Neuronal stem cell (in vitro differentiated cells): ENCODE measurements around the gene PDGFD.

Experiments
- DNase-seq: peaks from one replicate; pipeline ENCODE4 v3.0.0-alpha.2; 2013; ENCODE audit warnings: low spot score
- H2AFZ ChIP-seq: one replicate; pipeline ENCODE4 v1.6.1; 2013; ENCODE audit warnings: mild to moderate bottlenecking, low read length, inconsistent platforms
- H2AK5ac ChIP-seq: 2 replicates; pipeline ENCODE4 v1.6.1; 2013; ENCODE audit warnings: low read depth, mild to moderate bottlenecking, inconsistent platforms, low read length, moderate library complexity, mixed read lengths
- H2BK120ac ChIP-seq: 2 replicates; pipeline ENCODE4 v1.6.1; 2013; ENCODE audit warnings: low read depth, mild to moderate bottlenecking, inconsistent platforms, low read length, moderate library complexity, mixed read lengths
- H2BK12ac ChIP-seq: one replicate; pipeline ENCODE4 v1.6.1; 2013; ENCODE audit warnings: low read length, inconsistent platforms
- H2BK15ac ChIP-seq: 2 replicates; pipeline ENCODE4 v1.6.1; 2013; ENCODE audit warnings: mild to moderate bottlenecking, low read length, inconsistent platforms, mixed read lengths
- H2BK5ac ChIP-seq: one replicate; pipeline ENCODE4 v1.6.1; 2013; ENCODE audit warnings: inconsistent platforms, mild to moderate bottlenecking, low read length, moderate library complexity
- H3K14ac ChIP-seq: one replicate; pipeline ENCODE4 v1.6.1; 2013; ENCODE audit warnings: low read length, inconsistent platforms
- H3K18ac ChIP-seq: 2 replicates; pipeline ENCODE4 v1.6.1; 2013; ENCODE audit warnings: low read length, inconsistent platforms
- H3K23ac ChIP-seq: 2 replicates; pipeline ENCODE4 v1.6.1; 2013; ENCODE audit warnings: low read depth, mild to moderate bottlenecking, mixed read lengths, low read length, inconsistent platforms; ENCODE audit not compliant: poor library complexity
- H3K27ac ChIP-seq: replicated peaks from 3 replicates; pipeline ENCODE4 v1.5.1; 2013; ENCODE audit warnings: low read length, inconsistent platforms
- H3K27me3 ChIP-seq, 3 experiments: 2 replicates each; pipeline ENCODE4 v1.6.1; 2013; ENCODE audit warnings: low read length in 3 of 3, mild to moderate bottlenecking in 2 of 3, inconsistent platforms in 1 of 3, low read depth in 1 of 3, mixed read lengths in 1 of 3, moderate library complexity in 1 of 3; ENCODE audit not compliant: control insufficient read depth in 3 of 3, insufficient read depth in 3 of 3
- H3K36me3 ChIP-seq, 2 donors: replicated peaks in 1 of 2; 2 replicates each; pipeline ENCODE4 v1.6.1; 2013; ENCODE audit warnings: low read length in 2 of 2; ENCODE audit not compliant: control insufficient read depth in 2 of 2, insufficient read depth in 2 of 2
- H3K4ac ChIP-seq: 2 replicates; pipeline ENCODE4 v1.6.1; 2013; ENCODE audit warnings: inconsistent platforms, mild to moderate bottlenecking, low read length, moderate library complexity
- H3K4me1 ChIP-seq, 2 donors: 1 replicate in 1 of 2; 2 replicates in 1 of 2; pipeline ENCODE4 v1.6.1; 2013; ENCODE audit warnings: low read length in 2 of 2, low read depth in 1 of 2; ENCODE audit not compliant: control insufficient read depth in 2 of 2, insufficient read depth in 1 of 2
- H3K4me2 ChIP-seq: one replicate; pipeline ENCODE4 v1.6.1; 2013; ENCODE audit warnings: mild to moderate bottlenecking, low read length, inconsistent platforms; ENCODE audit not compliant: insufficient read depth, poor library complexity, severe bottlenecking
- H3K4me3 ChIP-seq, 2 donors: 2 replicates each; pipeline ENCODE4 v1.5.1; 2013; ENCODE audit warnings: low read length in 2 of 2, mild to moderate bottlenecking in 2 of 2, inconsistent platforms in 1 of 2, moderate library complexity in 1 of 2
- H3K79me1 ChIP-seq: one replicate; pipeline ENCODE4 v1.6.1; 2013; ENCODE audit warnings: low read depth, mild to moderate bottlenecking, inconsistent platforms, low read length, moderate library complexity
- H3K9ac ChIP-seq: one replicate; pipeline ENCODE4 v1.6.1; 2013; ENCODE audit warnings: mild to moderate bottlenecking, low read depth, low read length, inconsistent platforms; ENCODE audit not compliant: poor library complexity
- H3K9me3 ChIP-seq, 2 donors: replicated peaks in 1 of 2; 2 replicates each; pipeline versions ENCODE3 to v1.6.1; 2013; ENCODE audit warnings: low read length in 2 of 2, mild to moderate bottlenecking in 2 of 2, inconsistent platforms in 1 of 2, low read depth in 1 of 2, mixed read lengths in 1 of 2, moderate library complexity in 1 of 2; ENCODE audit not compliant: control insufficient read depth in 2 of 2, insufficient read depth in 1 of 2
- H4K8ac ChIP-seq: one replicate; pipeline ENCODE4 v1.6.1; 2013; ENCODE audit warnings: low read depth, mild to moderate bottlenecking, inconsistent platforms, low read length, moderate library complexity
- H4K91ac ChIP-seq: one replicate; pipeline ENCODE4 v1.6.1; 2013; ENCODE audit warnings: low read length, low read depth, mild to moderate bottlenecking, inconsistent platforms; ENCODE audit not compliant: poor library complexity
- WGBS, 2 donors: extraction: QIAGEN DNeasy Blood & Tissue Kit; methylation state at CpG; one replicate each; pipeline ENCODE4 v1.1.7; 2013; ENCODE audit warnings: missing lambda C conversion rate in 2 of 2, mixed read lengths in 1 of 2; ENCODE audit not compliant: insufficient read length in 2 of 2, insufficient replicate concordance in 1 of 2; ENCODE audit errors: extremely low coverage in 2 of 2; 5-methylcytosine and 5-hydroxymethylcytosine counted together

The PDGFD gene

DNA sequence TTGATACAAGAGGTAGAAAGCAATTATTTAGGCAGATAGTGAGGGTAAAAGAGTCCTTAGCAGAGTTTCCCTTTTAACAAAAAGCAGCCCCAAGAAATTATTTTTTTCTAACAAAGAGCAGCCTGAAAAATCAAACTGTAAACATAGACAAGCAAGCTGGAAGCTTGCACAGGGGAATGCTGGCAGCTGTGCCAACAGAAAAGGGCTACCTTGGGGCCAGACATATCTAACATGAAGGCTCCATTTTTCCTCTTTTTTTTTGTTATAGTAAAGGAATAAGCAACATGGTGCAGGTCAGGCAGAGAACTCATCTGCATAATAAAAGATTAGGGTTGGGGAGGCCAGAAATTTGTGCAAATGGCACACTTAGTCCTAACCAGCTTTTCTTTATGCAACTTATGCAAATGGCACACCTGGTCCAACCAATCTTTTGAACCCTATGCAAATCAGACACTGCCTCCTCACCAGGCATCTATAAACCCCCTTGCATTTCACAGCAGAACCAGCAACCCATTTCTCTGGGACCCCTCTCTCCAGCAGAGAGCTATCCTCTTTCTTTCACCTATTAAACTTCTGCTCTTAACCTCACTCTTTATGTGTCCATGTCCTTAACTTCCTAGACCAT is 41.8 kb downstream of the PDGFD start:
- no peak overlapping the region for H2BK5ac ChIP-seq
- no peak overlapping the region for H2BK12ac ChIP-seq
- H3K9me3 ChIP-seq, result peaks cover 0 to 5% of the 10 kb centered on the region in 2 donors
- H3K27ac ChIP-seq, result no peak overlapping the region
- H3K14ac ChIP-seq, result no peak overlapping the region
- H3K9ac ChIP-seq, result no peak overlapping the region
- H2BK15ac ChIP-seq, result no peak overlapping the region
- H3K79me1 ChIP-seq, result no peaks in the 10 kb centered on the region
- H2BK120ac ChIP-seq, result no peak overlapping the region
- no peaks in the 10 kb centered on the region for H3K27me3 ChIP-seq
- no peak overlapping the region for H4K8ac ChIP-seq
- H3K4me3 ChIP-seq, result no peak overlapping the region
- no peak overlapping the region for H3K18ac ChIP-seq
- no peak overlapping the region for H2AK5ac ChIP-seq
- no peak overlapping the region for H2AFZ ChIP-seq
- peaks cover 1 to 42% of the 10 kb centered on the region in 2 donors for H3K4me1 ChIP-seq
- no peak overlapping the region for H4K91ac ChIP-seq
- no peak overlapping the region for H3K4me2 ChIP-seq
- H3K36me3 ChIP-seq, result no peaks in the 10 kb centered on the region
- no peak overlapping the region for H3K4ac ChIP-seq
- DNase-seq, result no peak
- H3K23ac ChIP-seq, result no peak overlapping the region

DNA sequence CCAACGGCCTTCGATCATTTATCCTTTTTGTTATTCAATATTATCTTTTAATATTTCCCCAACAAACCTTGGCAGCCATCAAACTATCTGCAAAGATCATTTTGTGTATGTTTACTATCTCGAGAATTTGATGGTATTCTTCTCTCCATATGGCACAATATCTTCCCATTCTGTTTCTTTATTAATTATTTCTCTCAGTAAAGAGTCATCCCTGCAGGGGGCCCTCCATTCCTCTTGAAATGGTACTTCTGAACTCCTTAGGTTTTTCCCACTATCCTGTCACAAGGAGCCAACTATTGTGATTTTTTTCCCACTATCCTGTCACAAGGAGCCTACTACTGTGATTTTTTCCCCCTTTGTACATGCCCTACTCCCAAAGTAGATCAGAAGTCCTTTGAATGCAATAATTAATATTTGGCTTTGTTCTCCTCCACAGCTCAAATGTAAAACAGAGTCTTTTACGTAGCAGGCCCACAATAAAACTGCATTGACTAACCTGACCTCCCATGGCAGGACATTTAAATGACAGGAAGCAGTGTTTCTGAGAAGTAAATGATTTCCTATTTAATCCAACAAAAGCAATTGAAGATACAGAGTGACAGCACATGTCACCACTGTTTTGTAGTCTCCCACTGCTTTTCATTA is 43.3 kb downstream of the PDGFD start:
- H3K23ac ChIP-seq, result no peak overlapping the region
- no peaks in the 10 kb centered on the region for H3K36me3 ChIP-seq
- WGBS, 2 donors, result no CpG with 5 or more reads among the region's 4 CpGs

DNA sequence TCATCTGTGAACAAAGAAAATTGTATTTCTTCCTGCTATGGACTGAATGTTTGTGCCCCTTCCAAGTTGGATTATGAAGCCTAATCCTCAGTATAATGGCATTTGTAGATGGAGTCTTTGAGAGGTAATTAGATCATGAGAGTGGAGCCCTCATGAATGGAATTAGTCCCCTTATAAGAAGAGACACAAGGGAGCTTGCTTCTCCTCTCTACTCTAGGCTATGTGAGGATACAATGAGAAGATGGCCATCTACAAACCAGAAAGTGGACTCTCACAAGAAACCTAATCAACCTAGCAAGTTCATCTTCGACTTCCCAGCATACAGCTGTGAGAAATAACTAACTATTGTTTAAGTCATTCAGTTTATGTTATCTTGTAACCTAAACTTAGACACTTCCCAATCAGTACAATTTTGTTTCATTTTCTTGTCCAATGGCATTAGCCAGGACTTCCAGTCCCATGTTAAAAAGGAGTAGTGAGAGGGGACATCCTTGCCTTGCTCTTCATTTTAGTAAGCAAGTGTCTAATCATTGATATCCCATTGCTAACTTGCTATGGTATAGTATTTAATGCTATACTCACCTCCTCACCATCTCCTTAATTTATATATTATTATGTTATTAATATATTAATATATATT is 45.7 kb downstream of the PDGFD start:
- H3K27ac ChIP-seq, result no peak overlapping the region
- H3K36me3 ChIP-seq, result no peaks in the 10 kb centered on the region
- no peak overlapping the region for H3K14ac ChIP-seq
- H2BK12ac ChIP-seq, result no peak overlapping the region
- no peak overlapping the region for H2AK5ac ChIP-seq
- no peak overlapping the region for H4K8ac ChIP-seq
- H3K4ac ChIP-seq, result no peak overlapping the region
- WGBS, 2 donors, result no CpG with 5 or more reads among the region's 1 CpG
- H3K4me1 ChIP-seq, result peaks cover 1 to 29% of the 10 kb centered on the region in 2 donors
- no peaks in the 10 kb centered on the region for H3K79me1 ChIP-seq
- no peak for DNase-seq
- no peak overlapping the region for H2BK15ac ChIP-seq
- no peak overlapping the region for H2BK120ac ChIP-seq
- H2BK5ac ChIP-seq, result no peak overlapping the region
- no peak overlapping the region for H2AFZ ChIP-seq
- H3K23ac ChIP-seq, result no peak overlapping the region
- no peak overlapping the region for H3K9ac ChIP-seq
- H4K91ac ChIP-seq, result no peak overlapping the region
- no peak overlapping the region for H3K18ac ChIP-seq
- H3K4me2 ChIP-seq, result no peak overlapping the region
- H3K4me3 ChIP-seq, result no peak overlapping the region
- H3K9me3 ChIP-seq, result peaks cover 0 to 5% of the 10 kb centered on the region in 2 donors
- no peaks in the 10 kb centered on the region for H3K27me3 ChIP-seq

More for the DNA sequence above, 43.3 kb downstream of the PDGFD start:
- DNase-seq, result no peak
- H2BK120ac ChIP-seq, result no peak overlapping the region
- H4K8ac ChIP-seq, result no peak overlapping the region
- H3K4ac ChIP-seq, result no peak overlapping the region
- no peak overlapping the region for H2AK5ac ChIP-seq
- peaks cover 1 to 42% of the 10 kb centered on the region in 2 donors for H3K4me1 ChIP-seq
- no peak overlapping the region for H3K27ac ChIP-seq
- H2AFZ ChIP-seq, result peak overlapping the region; percentile 61
- no peak overlapping the region for H2BK12ac ChIP-seq
- no peaks in the 10 kb centered on the region for H3K79me1 ChIP-seq
- H2BK5ac ChIP-seq, result no peak overlapping the region
- no peak overlapping the region for H3K9ac ChIP-seq
- H3K4me2 ChIP-seq, result no peak overlapping the region
- no peak overlapping the region for H4K91ac ChIP-seq
- no peak overlapping the region for H3K14ac ChIP-seq
- H3K27me3 ChIP-seq, result no peaks in the 10 kb centered on the region
- peaks cover 0 to 5% of the 10 kb centered on the region in 2 donors for H3K9me3 ChIP-seq
- no peak overlapping the region for H2BK15ac ChIP-seq
- H3K18ac ChIP-seq, result no peak overlapping the region
- no peak overlapping the region for H3K4me3 ChIP-seq

DNA sequence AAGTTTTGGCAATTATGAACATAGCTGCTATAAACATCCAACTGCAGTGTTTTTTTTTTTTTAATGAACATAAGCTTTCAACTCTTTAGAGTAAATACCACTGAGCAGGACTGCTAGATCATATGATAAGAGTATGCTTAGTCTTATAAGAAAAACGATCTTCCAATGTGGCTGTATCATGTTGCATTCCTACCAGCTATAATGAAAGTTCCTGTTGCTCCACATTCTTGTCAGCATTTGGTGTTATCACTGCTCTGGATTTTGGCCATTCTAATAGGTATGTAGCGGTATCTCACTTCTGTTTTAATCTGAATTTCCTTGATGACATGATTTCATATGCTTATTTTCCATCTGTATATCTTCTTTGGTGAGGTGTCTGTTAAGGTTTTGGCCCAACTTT is 50.4 kb downstream of the PDGFD start:
- H3K27ac ChIP-seq, result no peak overlapping the region
- no peak overlapping the region for H3K4me2 ChIP-seq
- H2BK120ac ChIP-seq, result no peak overlapping the region
- no peak overlapping the region for H3K4me3 ChIP-seq
- H3K23ac ChIP-seq, result no peak overlapping the region
- no peak overlapping the region for H2BK12ac ChIP-seq
- H3K9me3 ChIP-seq, result peaks cover 0 to 5% of the 10 kb centered on the region in 2 donors
- no peak overlapping the region for H2AK5ac ChIP-seq
- H3K18ac ChIP-seq, result no peak overlapping the region
- H3K9ac ChIP-seq, result no peak overlapping the region
- H3K36me3 ChIP-seq, result no peaks in the 10 kb centered on the region
- H2BK5ac ChIP-seq, result no peak overlapping the region
- no peak overlapping the region for H2AFZ ChIP-seq
- no peak for DNase-seq
- no CpG with 5 or more reads among the region's 2 CpGs for WGBS, 2 donors
- no peaks in the 10 kb centered on the region for H3K27me3 ChIP-seq
- H3K79me1 ChIP-seq, result no peaks in the 10 kb centered on the region
- no peak overlapping the region for H3K4ac ChIP-seq
- H3K14ac ChIP-seq, result no peak overlapping the region
- no peak overlapping the region for H2BK15ac ChIP-seq
- H3K4me1 ChIP-seq, result no peaks in the 10 kb centered on the region
- no peak overlapping the region for H4K8ac ChIP-seq
- H4K91ac ChIP-seq, result no peak overlapping the region
